Measurements from ENCODE around the gene UST.
"Not testable (repeated sequence)": the region's sequence is repeated elsewhere in the genome, so short reads cannot be mapped to it uniquely, and the experiment has no call there.

The UST gene

GRCh38 chr6:148765898-148766808 is 19.3 kb downstream of the UST start:
- no peak for DNase-seq

- DNase-seq, result no peak
Measured at GRCh38 chr6:148768646-148769270, 21.9 kb downstream of the UST start.

GRCh38 chr6:148769304-148769968 is 22.6 kb downstream of the UST start:
- DNase-seq, result no peak

- no peak for DNase-seq
Measured at GRCh38 chr6:148770408-148771211, 23.8 kb downstream of the UST start.

GRCh38 chr6:148771212-148771601 is 24.4 kb downstream of the UST start:
- no peak for DNase-seq

GRCh38 chr6:148771896-148772554 is 25.2 kb downstream of the UST start:
- no peak for DNase-seq

- no peak for DNase-seq
Measured at GRCh38 chr6:148775161-148775560, 28.3 kb downstream of the UST start.

GRCh38 chr6:148776321-148777308 is 29.8 kb downstream of the UST start:
- DNase-seq, result no peak

- DNase-seq, result no peak
Measured at GRCh38 chr6:148779142-148779562, 32.3 kb downstream of the UST start.

- not testable (repeated sequence) for DNase-seq
Measured at GRCh38 chr6:148780423-148780822, 33.6 kb downstream of the UST start.

GRCh38 chr6:148780918-148781436 is 34.1 kb downstream of the UST start:
- no peak for DNase-seq

GRCh38 chr6:148789948-148790347 is 43.1 kb downstream of the UST start:
- no peak for DNase-seq

GRCh38 chr6:148790404-148790803 is 43.6 kb downstream of the UST start:
- no peak for DNase-seq

GRCh38 chr6:148790817-148791216 is 44.0 kb downstream of the UST start:
- no peak for DNase-seq

- DNase-seq, result no peak
Measured at GRCh38 chr6:148791372-148791771, 44.5 kb downstream of the UST start.

- no peak for DNase-seq
Measured at GRCh38 chr6:148793721-148794120, 46.9 kb downstream of the UST start.

- no peak for DNase-seq
Measured at GRCh38 chr6:148794797-148795196, 48.0 kb downstream of the UST start.

- no peak for DNase-seq
Measured at GRCh38 chr6:148795563-148795962, 48.7 kb downstream of the UST start.

GRCh38 chr6:148799647-148800046 is 52.8 kb downstream of the UST start:
- no peak for DNase-seq

GRCh38 chr6:148800536-148800935 is 53.7 kb downstream of the UST start:
- no peak for DNase-seq

GRCh38 chr6:148803979-148804378 is 57.1 kb downstream of the UST start:
- no peak for DNase-seq
